Upper lobe of left lung (tissue), 4 donors: ENCODE data around the gene ZCCHC7.

Source experiments
- CTCF ChIP-seq, 6 experiments: fragments of 450-650 bp in 4 of 6; fragments of 200-600 bp in 2 of 6; sonication (generic) in 2 of 6; IDR thresholded peaks; one replicate each; pipeline ENCODE4 v1.5.1; 2016 to 2019; ENCODE audit warnings: antibody characterized with exemption in 6 of 6
- POLR2A ChIP-seq, 4 donors: fragments of 450-650 bp; IDR thresholded peaks; one replicate each; pipeline ENCODE4 v1.5.1; 2016 to 2017; ENCODE audit warnings: antibody characterized with exemption in 4 of 4, mild to moderate bottlenecking in 2 of 4
- POLR2AphosphoS5 ChIP-seq, 2 donors: sonication (generic); formaldehyde crosslinking; IDR thresholded peaks; one replicate each; pipeline ENCODE4 v1.5.1; 2017; ENCODE audit warnings: antibody characterized with exemption in 2 of 2

- TF ChIP-seq CTCF (IDR thresholded peaks at IDR 0.05): no peak
- no peak for TF ChIP-seq POLR2AphosphoS5 (IDR thresholded peaks at IDR 0.05)
- TF ChIP-seq POLR2A (IDR thresholded peaks at IDR 0.05): no peak
Observed at GRCh38 chr9:37248651-37249163, 128.3 kb downstream of the ZCCHC7 start.
